Activated naive CD8-positive, alpha-beta T cell treated with anti-CD3 and anti-CD28 coated beads, Interleukin-2, amount 10 ng/mL, durations not matched to agents 7 days and 5 days (primary cell): Measurements from ENCODE around the gene PTPRN2. TPM values are rescaled to one million over a fixed set of nuclear protein-coding genes. Genes with fewer than 3 reads are reported as not detected.

ENCODE experiments used
- ATAC-seq: fragments of 150-1000 bp; cut with Tn5 transposase; one replicate; pipeline ENCODE4 v1.10.0; 2021; ENCODE audit warnings: low read depth, moderate library complexity
- POLR2A ChIA-PET: fragments of 350-600 bp; sonication (Branson Sonifier 250); formaldehyde crosslinking; loops from one replicate; lab custom pipeline; 2021; ENCODE audit warnings: antibody characterized with exemption; lab: Charles Lee
- DNase-seq: peaks from one replicate; pipeline ENCODE4 v3.0.0; 2021
- H3K27ac Mint-ChIP-seq: one replicate; pipeline ENCODE4 v1.8.0; 2022; ENCODE audit warnings: mild to moderate bottlenecking, mixed read lengths
- H3K27me3 Mint-ChIP-seq: one replicate; pipeline ENCODE4 v1.8.0; 2022; ENCODE audit warnings: mild to moderate bottlenecking, moderate library complexity, mixed read lengths
- H3K36me3 Mint-ChIP-seq: one replicate; pipeline ENCODE4 v1.8.0; 2021; ENCODE audit warnings: mild to moderate bottlenecking, mixed read lengths
- H3K4me1 Mint-ChIP-seq: one replicate; pipeline ENCODE4 v1.8.0; 2021; ENCODE audit warnings: mixed read lengths
- H3K4me3 Mint-ChIP-seq: one replicate; pipeline ENCODE4 v1.8.0; 2022; ENCODE audit warnings: mild to moderate bottlenecking, moderate library complexity, mixed read lengths
- H3K9me3 Mint-ChIP-seq: one replicate; pipeline ENCODE4 v1.8.0; 2021; ENCODE audit warnings: mixed read lengths
- total RNA-seq, 2 experiments: library from RNA; stranded (reverse); gene quantifications; one replicate each; pipeline ENCODE4 v1.2.3, GENCODE V29; 2021

The PTPRN2 gene
- total RNA-seq, 2 experiments from 2014 or later: 4.5 to 4.9 TPM

- POLR2A ChIA-PET: no interaction called here
- no peaks in the 10 kb centered on the region for H3K27me3 Mint-ChIP-seq
- no peak overlapping the region for H3K27ac Mint-ChIP-seq
- no peaks in the 10 kb centered on the region for H3K36me3 Mint-ChIP-seq
- no peaks in the 10 kb centered on the region for H3K9me3 Mint-ChIP-seq
- ATAC-seq (no peak), DNase-seq (no peak)
- H3K4me1 Mint-ChIP-seq: no peaks in the 10 kb centered on the region
- H3K4me3 Mint-ChIP-seq: no peak overlapping the region
These were observed 39.8 kb downstream of the PTPRN2 start for GRCh38 chr7:158547817-158548216.

GRCh38 chr7:158546626-158547025, 41.0 kb downstream of the PTPRN2 start:
- no peaks in the 10 kb centered on the region for H3K36me3 Mint-ChIP-seq
- no peaks in the 10 kb centered on the region for H3K4me1 Mint-ChIP-seq
- POLR2A ChIA-PET: no interaction called here
- no peak overlapping the region for H3K4me3 Mint-ChIP-seq
- H3K9me3 Mint-ChIP-seq: no peaks in the 10 kb centered on the region
- no peaks in the 10 kb centered on the region for H3K27me3 Mint-ChIP-seq
- DNase-seq (no peak), ATAC-seq (no peak)
- no peak overlapping the region for H3K27ac Mint-ChIP-seq

- no peaks in the 10 kb centered on the region for H3K9me3 Mint-ChIP-seq
- no peaks in the 10 kb centered on the region for H3K27me3 Mint-ChIP-seq
- H3K36me3 Mint-ChIP-seq: no peaks in the 10 kb centered on the region
- ATAC-seq (no peak), DNase-seq (no peak)
- H3K4me3 Mint-ChIP-seq: no peak overlapping the region
- no peak overlapping the region for H3K27ac Mint-ChIP-seq
- H3K4me1 Mint-ChIP-seq: no peaks in the 10 kb centered on the region
- POLR2A ChIA-PET: no interaction called here
These were observed 41.4 kb downstream of the PTPRN2 start for GRCh38 chr7:158546214-158546613.

- Mint-ChIP-seq H3K27ac (no peak overlapping the region), H3K36me3 (no peaks in the 10 kb centered on the region), H3K27me3 (no peaks in the 10 kb centered on the region), H3K4me1 (no peaks in the 10 kb centered on the region), H3K4me3 (no peak overlapping the region), H3K9me3 (no peaks in the 10 kb centered on the region)
- POLR2A ChIA-PET: no interaction called here
- no peak for DNase-seq
- ATAC-seq: no peak
These were observed 42.9 kb downstream of the PTPRN2 start for GRCh38 chr7:158544708-158545107.

- no peak overlapping the region for H3K27ac Mint-ChIP-seq
- H3K9me3 Mint-ChIP-seq: no peaks in the 10 kb centered on the region
- no peaks in the 10 kb centered on the region for H3K36me3 Mint-ChIP-seq
- H3K4me1 Mint-ChIP-seq: no peaks in the 10 kb centered on the region
- no peak overlapping the region for H3K4me3 Mint-ChIP-seq
- POLR2A ChIA-PET: no interaction called here
- DNase-seq (no peak), ATAC-seq (no peak)
- H3K27me3 Mint-ChIP-seq: no peaks in the 10 kb centered on the region
These were observed 43.8 kb downstream of the PTPRN2 start for GRCh38 chr7:158543840-158544239.

GRCh38 chr7:158542651-158543566, 44.7 kb downstream of the PTPRN2 start:
- Mint-ChIP-seq H3K27ac (no peak overlapping the region), H3K36me3 (no peaks in the 10 kb centered on the region), H3K9me3 (no peaks in the 10 kb centered on the region), H3K4me1 (no peaks in the 10 kb centered on the region), H3K4me3 (no peak overlapping the region), H3K27me3 (no peaks in the 10 kb centered on the region)
- DNase-seq: no peak
- ATAC-seq: no peak
- POLR2A ChIA-PET: no interaction called here

- DNase-seq (no peak), ATAC-seq (no peak)
- POLR2A ChIA-PET: no interaction called here
- no peaks in the 10 kb centered on the region for H3K36me3 Mint-ChIP-seq
- no peaks in the 10 kb centered on the region for H3K27me3 Mint-ChIP-seq
- no peaks in the 10 kb centered on the region for H3K9me3 Mint-ChIP-seq
- no peak overlapping the region for H3K4me3 Mint-ChIP-seq
- H3K4me1 Mint-ChIP-seq: no peaks in the 10 kb centered on the region
- no peak overlapping the region for H3K27ac Mint-ChIP-seq
These were observed 46.1 kb downstream of the PTPRN2 start for GRCh38 chr7:158541346-158542010.

GRCh38 chr7:158539711-158540146, 47.9 kb downstream of the PTPRN2 start:
- Mint-ChIP-seq H3K27me3 (no peaks in the 10 kb centered on the region), H3K4me3 (no peak overlapping the region), H3K36me3 (no peaks in the 10 kb centered on the region), H3K4me1 (no peaks in the 10 kb centered on the region), H3K27ac (no peak overlapping the region), H3K9me3 (peaks cover 2% of the 10 kb centered on the region)
- POLR2A ChIA-PET: no interaction called here
- DNase-seq (no peak), ATAC-seq (no peak)

GRCh38 chr7:158538156-158538946, 49.3 kb downstream of the PTPRN2 start:
- H3K36me3 Mint-ChIP-seq: no peaks in the 10 kb centered on the region
- H3K27me3 Mint-ChIP-seq: no peaks in the 10 kb centered on the region
- ATAC-seq (no peak), DNase-seq (no peak)
- no peak overlapping the region for H3K4me3 Mint-ChIP-seq
- H3K4me1 Mint-ChIP-seq: no peaks in the 10 kb centered on the region
- H3K27ac Mint-ChIP-seq: no peak overlapping the region
- POLR2A ChIA-PET: no interaction called here
- peaks cover 2% of the 10 kb centered on the region for H3K9me3 Mint-ChIP-seq

GRCh38 chr7:158537516-158537882, 50.1 kb downstream of the PTPRN2 start:
- ATAC-seq: no peak
- no peak for DNase-seq
- Mint-ChIP-seq H3K4me3 (no peak overlapping the region), H3K27me3 (no peaks in the 10 kb centered on the region), H3K27ac (no peak overlapping the region), H3K9me3 (peaks cover 2% of the 10 kb centered on the region), H3K36me3 (no peaks in the 10 kb centered on the region), H3K4me1 (no peaks in the 10 kb centered on the region)
- POLR2A ChIA-PET: no interaction called here

- no peak for ATAC-seq
- POLR2A ChIA-PET: no interaction called here
- Mint-ChIP-seq H3K36me3 (no peaks in the 10 kb centered on the region), H3K4me1 (no peaks in the 10 kb centered on the region), H3K27ac (no peak overlapping the region), H3K4me3 (no peak overlapping the region), H3K27me3 (no peaks in the 10 kb centered on the region), H3K9me3 (peaks cover 2% of the 10 kb centered on the region)
- DNase-seq: no peak
These were observed 50.6 kb downstream of the PTPRN2 start for GRCh38 chr7:158536871-158537515.

GRCh38 chr7:158535079-158535478, 52.5 kb downstream of the PTPRN2 start:
- Mint-ChIP-seq H3K4me1 (no peaks in the 10 kb centered on the region), H3K4me3 (no peak overlapping the region), H3K27ac (no peak overlapping the region), H3K36me3 (no peaks in the 10 kb centered on the region), H3K9me3 (peaks cover 2% of the 10 kb centered on the region), H3K27me3 (no peaks in the 10 kb centered on the region)
- no peak for ATAC-seq
- POLR2A ChIA-PET: no interaction called here
- no peak for DNase-seq

GRCh38 chr7:158534598-158534997, 53.0 kb downstream of the PTPRN2 start:
- no peak overlapping the region for H3K27ac Mint-ChIP-seq
- POLR2A ChIA-PET: no interaction called here
- DNase-seq (no peak), ATAC-seq (no peak)
- no peaks in the 10 kb centered on the region for H3K36me3 Mint-ChIP-seq
- H3K9me3 Mint-ChIP-seq: peaks cover 2% of the 10 kb centered on the region
- H3K27me3 Mint-ChIP-seq: no peaks in the 10 kb centered on the region
- H3K4me1 Mint-ChIP-seq: no peaks in the 10 kb centered on the region
- H3K4me3 Mint-ChIP-seq: no peak overlapping the region
